WTC11 (cell line): ENCODE results near the gene ADCY5. TPM values are rescaled to one million over a fixed set of nuclear protein-coding genes. Genes with fewer than 3 reads are reported as not detected.

Source experiments
- ATAC-seq: fragments of 200-7000 bp; cut with Tn5 transposase; 2 replicates; pipeline ENCODE4 v1.10.0; 2021; ENCODE audit warnings: mild to moderate bottlenecking, moderate library complexity
- CTCF ChIA-PET: fragments of 300-600 bp; sonication (Branson Sonifier 250); formaldehyde crosslinking; loops from one replicate; lab custom pipeline; 2021; ENCODE audit warnings: antibody characterized with exemption; lab: Charles Lee
- POLR2A ChIA-PET: fragments of 350-600 bp; sonication (Branson Sonifier 250); formaldehyde crosslinking; loops from one replicate; lab custom pipeline; 2021; ENCODE audit warnings: antibody characterized with exemption; lab: Charles Lee
- DNase-seq: peaks from one replicate; pipeline ENCODE4 v3.0.0; 2021; ENCODE audit warnings: low spot score
- H3K27ac Mint-ChIP-seq: 2 replicates; pipeline ENCODE4 v1.8.0; 2021; ENCODE audit warnings: mixed read lengths
- H3K27me3 Mint-ChIP-seq: 2 replicates; pipeline ENCODE4 v1.8.0; 2021; ENCODE audit warnings: low read depth, mild to moderate bottlenecking, moderate library complexity, mixed read lengths
- H3K36me3 Mint-ChIP-seq: 2 replicates; pipeline ENCODE4 v1.8.0; 2021; ENCODE audit warnings: mixed read lengths
- H3K4me1 Mint-ChIP-seq: 2 replicates; pipeline ENCODE4 v1.8.0; 2022; ENCODE audit warnings: mixed read lengths
- H3K4me3 Mint-ChIP-seq: 2 replicates; pipeline ENCODE4 v1.8.0; 2021; ENCODE audit warnings: mild to moderate bottlenecking, moderate library complexity, mixed read lengths
- H3K9me3 Mint-ChIP-seq: 2 replicates; pipeline ENCODE4 v1.8.0; 2021; ENCODE audit warnings: mixed read lengths
- CREM ChIP-seq: sonication (generic); formaldehyde crosslinking; IDR thresholded peaks from 2 replicates; pipeline ENCODE4 v1.8.1; 2022; ENCODE audit warnings: mild to moderate bottlenecking, missing genetic modification reagents, moderate library complexity
- ETV6 ChIP-seq: sonication (generic); formaldehyde crosslinking; IDR thresholded peaks from 2 replicates; pipeline ENCODE4 v1.8.1; 2022; ENCODE audit warnings: mild to moderate bottlenecking, missing genetic modification reagents
- FOXJ3 ChIP-seq: sonication (generic); formaldehyde crosslinking; IDR thresholded peaks from 2 replicates; pipeline ENCODE4 v1.9.0; 2021; ENCODE audit warnings: missing genetic modification reagents, mild to moderate bottlenecking, borderline replicate concordance
- FOXP1 ChIP-seq: sonication (generic); formaldehyde crosslinking; IDR thresholded peaks from 2 replicates; pipeline ENCODE4 v1.8.0; 2022; ENCODE audit warnings: missing genetic modification reagents, mild to moderate bottlenecking, moderate library complexity, borderline replicate concordance
- GRHL2 ChIP-seq: fragments of 250-450 bp; sonication (Bioruptor Pico); IDR thresholded peaks from 2 replicates; pipeline ENCODE4 v1.8.0; 2022; ENCODE audit warnings: mild to moderate bottlenecking, moderate library complexity; ENCODE audit not compliant: insufficient replicate concordance, severe bottlenecking
- JAZF1 ChIP-seq: fragments of 250-450 bp; sonication (Bioruptor Pico); IDR thresholded peaks from 2 replicates; pipeline ENCODE4 v1.9.0; 2021; ENCODE audit warnings: moderate library complexity, mild to moderate bottlenecking, inconsistent platforms
- NFE2L1 ChIP-seq: sonication (generic); formaldehyde crosslinking; IDR thresholded peaks from 2 replicates; pipeline ENCODE4 v1.8.1; 2023; ENCODE audit warnings: missing genetic modification reagents
- NR2C2 ChIP-seq: sonication (generic); formaldehyde crosslinking; IDR thresholded peaks from 2 replicates; pipeline ENCODE4 v1.8.0; 2022; ENCODE audit warnings: mild to moderate bottlenecking, missing genetic modification reagents
- SOX15 ChIP-seq: fragments of 250-450 bp; sonication (Bioruptor Pico); IDR thresholded peaks from 2 replicates; pipeline ENCODE4 v1.9.0; 2021; ENCODE audit warnings: mild to moderate bottlenecking
- TEAD4 ChIP-seq: sonication (generic); formaldehyde crosslinking; IDR thresholded peaks from 2 replicates; pipeline ENCODE4 v1.8.0; 2022; ENCODE audit warnings: mild to moderate bottlenecking, missing genetic modification reagents
- ZNF396 ChIP-seq: fragments of 250-450 bp; sonication (Bioruptor Pico); IDR thresholded peaks from 2 replicates; pipeline ENCODE4 v1.8.0; 2021; ENCODE audit warnings: mild to moderate bottlenecking, moderate library complexity, borderline replicate concordance
- total RNA-seq: library from RNA; stranded (reverse); gene quantifications from 3 replicates; pipeline ENCODE4 v1.2.3, GENCODE V29; 2021
- TF ChIP-seq, protein P1 (sequence below): sonication (generic); formaldehyde crosslinking; IDR thresholded peaks from 2 replicates; pipeline ENCODE4 v1.8.0; 2022; ENCODE audit warnings: mild to moderate bottlenecking, missing genetic modification reagents
- TF ChIP-seq, protein P2 (sequence below): sonication (generic); formaldehyde crosslinking; IDR thresholded peaks from 2 replicates; pipeline ENCODE4 v1.8.1; 2022; ENCODE audit warnings: low read depth, mild to moderate bottlenecking, moderate library complexity, missing genetic modification reagents, borderline replicate concordance
- TF ChIP-seq, protein P3 (sequence below): sonication (generic); formaldehyde crosslinking; IDR thresholded peaks from 2 replicates; pipeline ENCODE4 v1.8.1; 2023; ENCODE audit warnings: mild to moderate bottlenecking, missing genetic modification reagents, moderate library complexity
- TF ChIP-seq, protein P4 (sequence below): sonication (generic); formaldehyde crosslinking; IDR thresholded peaks from 2 replicates; pipeline ENCODE4 v1.8.1; 2023; ENCODE audit warnings: mild to moderate bottlenecking, missing genetic modification reagents
- TF ChIP-seq, protein P5 (sequence below): fragments of 200-600 bp; IDR thresholded peaks from 2 replicates; pipeline ENCODE4 v1.8.0; 2022; ENCODE audit warnings: antibody characterized with exemption
- TF ChIP-seq, protein P6 (sequence below): fragments of 250-450 bp; sonication (Bioruptor Pico); IDR thresholded peaks from 2 replicates; pipeline ENCODE4 v2.1.2; 2022; ENCODE audit warnings: mild to moderate bottlenecking, moderate library complexity

ADCY5 gene
- total RNA-seq, 1 experiment from 2014 or later = 23.5 TPM

DNA sequence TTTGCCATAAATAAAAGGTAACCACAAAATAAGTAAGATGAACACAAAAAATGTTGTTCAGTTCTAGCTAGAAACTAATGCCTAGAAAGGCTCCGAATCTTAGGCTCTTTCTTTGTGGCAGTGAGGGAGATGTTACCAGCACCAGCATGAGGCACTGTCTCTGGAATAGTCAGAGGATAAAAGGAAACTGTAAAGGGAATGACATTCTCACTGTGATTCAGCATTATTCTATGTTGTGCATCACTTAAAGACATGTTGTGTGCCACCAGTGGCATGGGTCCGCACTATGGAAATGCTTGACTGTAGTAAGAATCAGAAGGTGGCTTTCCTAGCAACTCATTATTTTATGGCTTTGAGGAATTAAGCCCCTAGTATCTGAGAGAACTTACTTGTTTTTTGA is 176.3 kb downstream of the ADCY5 start:
- Mint-ChIP-seq H3K9me3 (peaks cover 8% of the 10 kb centered on the region), H3K27ac (no peak overlapping the region), H3K36me3 (peaks cover 7% of the 10 kb centered on the region), H3K4me1 (peaks cover 15% of the 10 kb centered on the region), H3K4me3 (no peak overlapping the region), H3K27me3 (no peaks in the 10 kb centered on the region)
- ATAC-seq = no peak
- no peak for DNase-seq
- CTCF ChIA-PET = interaction anchor here (0.9 kb wide), 1 partner anchor 42 kb away, joined by 3 read pairs; no protein-coding TSS in a partner anchor
- TF ChIP-seq, protein P1, sequence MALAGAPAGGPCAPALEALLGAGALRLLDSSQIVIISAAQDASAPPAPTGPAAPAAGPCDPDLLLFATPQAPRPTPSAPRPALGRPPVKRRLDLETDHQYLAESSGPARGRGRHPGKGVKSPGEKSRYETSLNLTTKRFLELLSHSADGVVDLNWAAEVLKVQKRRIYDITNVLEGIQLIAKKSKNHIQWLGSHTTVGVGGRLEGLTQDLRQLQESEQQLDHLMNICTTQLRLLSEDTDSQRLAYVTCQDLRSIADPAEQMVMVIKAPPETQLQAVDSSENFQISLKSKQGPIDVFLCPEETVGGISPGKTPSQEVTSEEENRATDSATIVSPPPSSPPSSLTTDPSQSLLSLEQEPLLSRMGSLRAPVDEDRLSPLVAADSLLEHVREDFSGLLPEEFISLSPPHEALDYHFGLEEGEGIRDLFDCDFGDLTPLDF (CRISPR knock-in tag) = no peak
- no peak for TF ChIP-seq FOXJ3 (CRISPR knock-in tag)
- no peak for TF ChIP-seq TEAD4
- no peak for TF ChIP-seq SOX15 (CRISPR knock-in tag)
- TF ChIP-seq FOXP1 (CRISPR knock-in tag) = no peak
- TF ChIP-seq CREM (CRISPR knock-in tag) = no peak
- TF ChIP-seq JAZF1 (CRISPR knock-in tag) = no peak
- no peak for TF ChIP-seq ETV6
- TF ChIP-seq, protein P2, sequence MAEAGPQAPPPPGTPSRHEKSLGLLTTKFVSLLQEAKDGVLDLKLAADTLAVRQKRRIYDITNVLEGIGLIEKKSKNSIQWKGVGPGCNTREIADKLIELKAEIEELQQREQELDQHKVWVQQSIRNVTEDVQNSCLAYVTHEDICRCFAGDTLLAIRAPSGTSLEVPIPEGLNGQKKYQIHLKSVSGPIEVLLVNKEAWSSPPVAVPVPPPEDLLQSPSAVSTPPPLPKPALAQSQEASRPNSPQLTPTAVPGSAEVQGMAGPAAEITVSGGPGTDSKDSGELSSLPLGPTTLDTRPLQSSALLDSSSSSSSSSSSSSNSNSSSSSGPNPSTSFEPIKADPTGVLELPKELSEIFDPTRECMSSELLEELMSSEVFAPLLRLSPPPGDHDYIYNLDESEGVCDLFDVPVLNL (CRISPR knock-in tag) = no peak
- TF ChIP-seq, protein P3, sequence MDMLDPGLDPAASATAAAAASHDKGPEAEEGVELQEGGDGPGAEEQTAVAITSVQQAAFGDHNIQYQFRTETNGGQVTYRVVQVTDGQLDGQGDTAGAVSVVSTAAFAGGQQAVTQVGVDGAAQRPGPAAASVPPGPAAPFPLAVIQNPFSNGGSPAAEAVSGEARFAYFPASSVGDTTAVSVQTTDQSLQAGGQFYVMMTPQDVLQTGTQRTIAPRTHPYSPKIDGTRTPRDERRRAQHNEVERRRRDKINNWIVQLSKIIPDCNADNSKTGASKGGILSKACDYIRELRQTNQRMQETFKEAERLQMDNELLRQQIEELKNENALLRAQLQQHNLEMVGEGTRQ (CRISPR knock-in tag) = no peak
- TF ChIP-seq, protein P4, sequence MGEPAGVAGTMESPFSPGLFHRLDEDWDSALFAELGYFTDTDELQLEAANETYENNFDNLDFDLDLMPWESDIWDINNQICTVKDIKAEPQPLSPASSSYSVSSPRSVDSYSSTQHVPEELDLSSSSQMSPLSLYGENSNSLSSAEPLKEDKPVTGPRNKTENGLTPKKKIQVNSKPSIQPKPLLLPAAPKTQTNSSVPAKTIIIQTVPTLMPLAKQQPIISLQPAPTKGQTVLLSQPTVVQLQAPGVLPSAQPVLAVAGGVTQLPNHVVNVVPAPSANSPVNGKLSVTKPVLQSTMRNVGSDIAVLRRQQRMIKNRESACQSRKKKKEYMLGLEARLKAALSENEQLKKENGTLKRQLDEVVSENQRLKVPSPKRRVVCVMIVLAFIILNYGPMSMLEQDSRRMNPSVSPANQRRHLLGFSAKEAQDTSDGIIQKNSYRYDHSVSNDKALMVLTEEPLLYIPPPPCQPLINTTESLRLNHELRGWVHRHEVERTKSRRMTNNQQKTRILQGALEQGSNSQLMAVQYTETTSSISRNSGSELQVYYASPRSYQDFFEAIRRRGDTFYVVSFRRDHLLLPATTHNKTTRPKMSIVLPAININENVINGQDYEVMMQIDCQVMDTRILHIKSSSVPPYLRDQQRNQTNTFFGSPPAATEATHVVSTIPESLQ (CRISPR knock-in tag) = no peak
- TF ChIP-seq ZNF396 (CRISPR knock-in tag) = no peak
- no peak for TF ChIP-seq GRHL2
- POLR2A ChIA-PET = interaction anchor here (0.6 kb wide), 1 partner anchor 8 kb away, joined by 3 read pairs; no protein-coding TSS in a partner anchor

DNA sequence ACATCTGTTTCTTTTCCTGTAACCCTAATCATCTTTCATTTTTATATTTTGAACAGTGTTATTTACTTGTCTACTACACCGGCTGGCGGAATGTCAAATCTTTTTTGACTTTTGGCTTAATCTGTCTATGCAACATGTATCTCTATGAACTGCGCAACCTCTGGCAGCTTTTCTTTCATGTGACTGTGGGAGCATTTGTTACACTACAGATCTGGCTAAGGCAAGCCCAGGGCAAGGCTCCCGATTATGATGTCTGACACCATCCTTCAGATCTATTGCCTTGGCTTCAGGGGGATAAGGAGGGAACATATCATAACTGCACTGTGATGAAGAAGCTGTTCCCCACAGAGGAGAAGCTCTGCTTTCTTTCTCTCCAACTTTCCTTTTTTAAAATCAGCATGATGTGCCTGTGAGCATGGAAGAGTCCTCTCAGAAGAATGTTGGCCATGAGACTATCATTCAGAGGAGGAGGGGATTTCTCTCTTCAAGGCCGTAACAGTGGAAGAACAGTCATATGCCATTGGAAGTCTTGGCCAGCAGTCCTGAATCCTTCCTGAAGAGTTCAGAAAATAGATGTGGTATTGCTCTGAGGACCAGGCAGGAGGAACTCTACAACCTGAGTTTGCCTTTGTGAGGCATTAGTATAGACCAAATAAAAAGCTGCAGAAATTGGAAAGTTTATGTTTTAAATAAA is 177.3 kb downstream of the ADCY5 start:
- Mint-ChIP-seq H3K9me3 (peaks cover 14% of the 10 kb centered on the region), H3K4me1 (peaks cover 10% of the 10 kb centered on the region), H3K27me3 (no peaks in the 10 kb centered on the region), H3K27ac (no peak overlapping the region), H3K4me3 (no peak overlapping the region), H3K36me3 (peaks cover 8% of the 10 kb centered on the region)
- DNase-seq (no peak), ATAC-seq (no peak)
- ChIA-PET CTCF (interaction anchor here (0.9 kb wide), 1 partner anchor 43 kb away, joined by 3 read pairs; no protein-coding TSS in a partner anchor), POLR2A (no interaction called here)
- TF ChIP-seq, protein P5, sequence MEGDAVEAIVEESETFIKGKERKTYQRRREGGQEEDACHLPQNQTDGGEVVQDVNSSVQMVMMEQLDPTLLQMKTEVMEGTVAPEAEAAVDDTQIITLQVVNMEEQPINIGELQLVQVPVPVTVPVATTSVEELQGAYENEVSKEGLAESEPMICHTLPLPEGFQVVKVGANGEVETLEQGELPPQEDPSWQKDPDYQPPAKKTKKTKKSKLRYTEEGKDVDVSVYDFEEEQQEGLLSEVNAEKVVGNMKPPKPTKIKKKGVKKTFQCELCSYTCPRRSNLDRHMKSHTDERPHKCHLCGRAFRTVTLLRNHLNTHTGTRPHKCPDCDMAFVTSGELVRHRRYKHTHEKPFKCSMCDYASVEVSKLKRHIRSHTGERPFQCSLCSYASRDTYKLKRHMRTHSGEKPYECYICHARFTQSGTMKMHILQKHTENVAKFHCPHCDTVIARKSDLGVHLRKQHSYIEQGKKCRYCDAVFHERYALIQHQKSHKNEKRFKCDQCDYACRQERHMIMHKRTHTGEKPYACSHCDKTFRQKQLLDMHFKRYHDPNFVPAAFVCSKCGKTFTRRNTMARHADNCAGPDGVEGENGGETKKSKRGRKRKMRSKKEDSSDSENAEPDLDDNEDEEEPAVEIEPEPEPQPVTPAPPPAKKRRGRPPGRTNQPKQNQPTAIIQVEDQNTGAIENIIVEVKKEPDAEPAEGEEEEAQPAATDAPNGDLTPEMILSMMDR = no peak
- TF ChIP-seq, protein P2 (CRISPR knock-in tag) = no peak
- TF ChIP-seq SOX15 (CRISPR knock-in tag) = no peak
- TF ChIP-seq NFE2L1 (CRISPR knock-in tag) = no peak
- TF ChIP-seq, protein P6, sequence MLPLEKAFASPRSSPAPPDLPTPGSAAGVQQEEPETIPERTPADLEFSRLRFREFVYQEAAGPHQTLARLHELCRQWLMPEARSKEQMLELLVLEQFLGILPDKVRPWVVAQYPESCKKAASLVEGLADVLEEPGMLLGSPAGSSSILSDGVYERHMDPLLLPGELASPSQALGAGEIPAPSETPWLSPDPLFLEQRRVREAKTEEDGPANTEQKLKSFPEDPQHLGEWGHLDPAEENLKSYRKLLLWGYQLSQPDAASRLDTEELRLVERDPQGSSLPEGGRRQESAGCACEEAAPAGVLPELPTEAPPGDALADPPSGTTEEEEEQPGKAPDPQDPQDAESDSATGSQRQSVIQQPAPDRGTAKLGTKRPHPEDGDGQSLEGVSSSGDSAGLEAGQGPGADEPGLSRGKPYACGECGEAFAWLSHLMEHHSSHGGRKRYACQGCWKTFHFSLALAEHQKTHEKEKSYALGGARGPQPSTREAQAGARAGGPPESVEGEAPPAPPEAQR (CRISPR knock-in tag) = no peak
- TF ChIP-seq NR2C2 (CRISPR knock-in tag) = no peak
